ENCODE data around the gene ZNF275. TPM values are rescaled to one million over a fixed set of nuclear protein-coding genes. Genes with fewer than 3 reads are reported as not detected.
"Not testable (repeated sequence)": the region's sequence is repeated elsewhere in the genome, so short reads cannot be mapped to it uniquely, and the experiment has no call there.

The ZNF275 gene
- total RNA-seq (10 to 100 TPM; 13.7 to 14.1 TPM), polyA plus RNA-seq (ENCODE audit: insufficient read length in 2 of 2) (10 to 100 TPM; 22.8 to 26.2 TPM)
- long read RNA-seq, donor 1, full-length matches to known transcripts = 3 of 3 reads
- long read RNA-seq, donor 1, partial matches to known transcripts = 0 of 3 reads
- long read RNA-seq, donor 1, other reads (novel, unspliced or antisense) = 0 of 3 reads
- long read RNA-seq, donor 2, full-length matches to known transcripts = 2 of 2 reads
- long read RNA-seq, donor 2, partial matches to known transcripts = 0 of 2 reads
- long read RNA-seq, donor 2, other reads (novel, unspliced or antisense) = 0 of 2 reads
- long read RNA-seq, donor 3, full-length matches to known transcripts = 4 of 4 reads
- long read RNA-seq, donor 3, partial matches to known transcripts = 0 of 4 reads
- long read RNA-seq, donor 3, other reads (novel, unspliced or antisense) = 0 of 4 reads
- long read RNA-seq, donor 4, full-length matches to known transcripts = 3 of 3 reads
- long read RNA-seq, donor 4, partial matches to known transcripts = 0 of 3 reads
- long read RNA-seq, donor 4, other reads (novel, unspliced or antisense) = 0 of 3 reads

GRCh38 chrX:153333821-153334653 is at the start of gene ZNF275:
ZNF275 (plus strand) TSS chrX:153334153; CDS start chrX:153336680, 2,527 bp downstream.
- Histone ChIP-seq H3K9me3 (ENCODE audit: control insufficient read depth, insufficient read depth, low read length) (no peaks in the 10 kb centered on the region), H3K4me3 (ENCODE audit: low read depth, low read length) (peak within 1 kb of the TSS; percentile 57), H3K36me3 (ENCODE audit: control insufficient read depth, insufficient read depth, low read length) (no peaks in the 10 kb centered on the region), H3K27me3 (ENCODE audit: control insufficient read depth, insufficient read depth, low read length) (no peaks in the 10 kb centered on the region), H3K27ac (ENCODE audit: low read depth, low read length) (peak within 1 kb of the TSS; percentile 40), H3K4me1 (ENCODE audit: control insufficient read depth, insufficient read depth, low read length) (peaks cover 11% of the 10 kb centered on the region)
- peak; percentile 31 to 93 (median 64) for DNase-seq (ENCODE audit: low read depth in 4 of 6, low spot score in 6 of 6)
- 21% methylated on average over 78 of the region's 86 CpGs for WGBS (ENCODE audit: insufficient coverage)

- H3K36me3 ChIP-seq (ENCODE audit: control insufficient read depth, insufficient read depth, low read length); H3K9me3 ChIP-seq (ENCODE audit: control insufficient read depth, insufficient read depth, low read length); H3K4me3 ChIP-seq (ENCODE audit: low read depth, low read length); H3K27ac ChIP-seq (ENCODE audit: low read depth, low read length); H3K27me3 ChIP-seq (ENCODE audit: control insufficient read depth, insufficient read depth, low read length); DNase-seq (ENCODE audit: low read depth in 4 of 6, low spot score in 6 of 6); H3K4me1 ChIP-seq (ENCODE audit: control insufficient read depth, insufficient read depth, low read length): not testable (repeated sequence)
- WGBS (ENCODE audit: insufficient coverage) = no CpG with 5 or more reads among the region's 8 CpGs
Measured at GRCh38 chrX:153285678-153286077, 48.3 kb upstream of the ZNF275 start.

GRCh38 chrX:153288807-153289206 is 45.1 kb upstream of the ZNF275 start:
- WGBS (ENCODE audit: insufficient coverage) = no CpG with 5 or more reads among the region's 2 CpGs
- not testable (repeated sequence) for H3K27ac ChIP-seq (ENCODE audit: low read depth, low read length); H3K9me3 ChIP-seq (ENCODE audit: control insufficient read depth, insufficient read depth, low read length); H3K4me1 ChIP-seq (ENCODE audit: control insufficient read depth, insufficient read depth, low read length); DNase-seq (ENCODE audit: low read depth in 4 of 6, low spot score in 6 of 6); H3K4me3 ChIP-seq (ENCODE audit: low read depth, low read length); H3K27me3 ChIP-seq (ENCODE audit: control insufficient read depth, insufficient read depth, low read length); H3K36me3 ChIP-seq (ENCODE audit: control insufficient read depth, insufficient read depth, low read length)

GRCh38 chrX:153293485-153294071 is 40.4 kb upstream of the ZNF275 start:
- H3K27me3 ChIP-seq (ENCODE audit: control insufficient read depth, insufficient read depth, low read length); H3K4me3 ChIP-seq (ENCODE audit: low read depth, low read length); DNase-seq (ENCODE audit: low read depth in 4 of 6, low spot score in 6 of 6); H3K9me3 ChIP-seq (ENCODE audit: control insufficient read depth, insufficient read depth, low read length); H3K27ac ChIP-seq (ENCODE audit: low read depth, low read length); H3K4me1 ChIP-seq (ENCODE audit: control insufficient read depth, insufficient read depth, low read length); H3K36me3 ChIP-seq (ENCODE audit: control insufficient read depth, insufficient read depth, low read length): not testable (repeated sequence)
- no CpG with 5 or more reads among the region's 8 CpGs for WGBS (ENCODE audit: insufficient coverage)

- no peak overlapping the region for H3K27ac ChIP-seq (ENCODE audit: low read depth, low read length)
- H3K4me1 ChIP-seq (ENCODE audit: control insufficient read depth, insufficient read depth, low read length) = no peaks in the 10 kb centered on the region
- no peaks in the 10 kb centered on the region for H3K27me3 ChIP-seq (ENCODE audit: control insufficient read depth, insufficient read depth, low read length)
- no peaks in the 10 kb centered on the region for H3K36me3 ChIP-seq (ENCODE audit: control insufficient read depth, insufficient read depth, low read length)
- WGBS (ENCODE audit: insufficient coverage) = 6% methylated on average over 1 of the region's 1 CpG
- DNase-seq (ENCODE audit: low read depth in 4 of 6, low spot score in 6 of 6) = no peak
- no peak overlapping the region for H3K4me3 ChIP-seq (ENCODE audit: low read depth, low read length)
- H3K9me3 ChIP-seq (ENCODE audit: control insufficient read depth, insufficient read depth, low read length) = peaks cover 1% of the 10 kb centered on the region
Measured at GRCh38 chrX:153297376-153297775, 36.6 kb upstream of the ZNF275 start.

- Histone ChIP-seq H3K27ac (ENCODE audit: low read depth, low read length) (no peak overlapping the region), H3K9me3 (ENCODE audit: control insufficient read depth, insufficient read depth, low read length) (no peaks in the 10 kb centered on the region), H3K4me1 (ENCODE audit: control insufficient read depth, insufficient read depth, low read length) (no peaks in the 10 kb centered on the region), H3K36me3 (ENCODE audit: control insufficient read depth, insufficient read depth, low read length) (no peaks in the 10 kb centered on the region), H3K27me3 (ENCODE audit: control insufficient read depth, insufficient read depth, low read length) (no peaks in the 10 kb centered on the region), H3K4me3 (ENCODE audit: low read depth, low read length) (no peak overlapping the region)
- DNase-seq (ENCODE audit: low read depth in 4 of 6, low spot score in 6 of 6) = no peak
- WGBS (ENCODE audit: insufficient coverage) = 62% methylated on average over 3 of the region's 5 CpGs
Measured at GRCh38 chrX:153299855-153300254, 34.1 kb upstream of the ZNF275 start.

DNA sequence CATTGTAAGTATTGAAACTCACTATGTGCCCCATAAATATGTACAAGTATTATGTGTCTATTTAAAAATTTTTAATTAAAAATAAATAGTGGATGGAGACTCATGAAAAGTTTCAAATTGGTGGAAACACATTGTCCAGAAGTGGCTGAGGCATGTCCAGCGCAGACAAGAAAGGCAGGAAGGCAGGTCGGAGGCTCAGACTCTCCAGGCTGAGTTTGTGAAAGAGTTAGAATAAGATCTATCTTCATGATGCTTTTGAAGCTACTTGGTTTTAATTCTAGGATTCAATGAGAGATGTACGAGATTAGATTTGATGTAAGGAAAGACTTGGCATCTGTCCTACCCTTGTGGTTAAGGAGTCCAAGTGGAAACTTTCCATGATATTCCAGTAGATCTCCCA is 32.2 kb upstream of the ZNF275 start:
- Histone ChIP-seq H3K36me3 (ENCODE audit: control insufficient read depth, insufficient read depth, low read length) (no peaks in the 10 kb centered on the region), H3K9me3 (ENCODE audit: control insufficient read depth, insufficient read depth, low read length) (no peaks in the 10 kb centered on the region), H3K27me3 (ENCODE audit: control insufficient read depth, insufficient read depth, low read length) (no peaks in the 10 kb centered on the region), H3K4me1 (ENCODE audit: control insufficient read depth, insufficient read depth, low read length) (no peaks in the 10 kb centered on the region), H3K27ac (ENCODE audit: low read depth, low read length) (no peak overlapping the region), H3K4me3 (ENCODE audit: low read depth, low read length) (no peak overlapping the region)
- no peak for DNase-seq (ENCODE audit: low read depth in 4 of 6, low spot score in 6 of 6)
- 75% methylated on average over 3 of the region's 3 CpGs for WGBS (ENCODE audit: insufficient coverage)

GRCh38 chrX:153302796-153303195 is 31.2 kb upstream of the ZNF275 start:
- Histone ChIP-seq H3K36me3 (ENCODE audit: control insufficient read depth, insufficient read depth, low read length) (no peaks in the 10 kb centered on the region), H3K27me3 (ENCODE audit: control insufficient read depth, insufficient read depth, low read length) (no peaks in the 10 kb centered on the region), H3K4me1 (ENCODE audit: control insufficient read depth, insufficient read depth, low read length) (no peaks in the 10 kb centered on the region), H3K9me3 (ENCODE audit: control insufficient read depth, insufficient read depth, low read length) (no peaks in the 10 kb centered on the region), H3K27ac (ENCODE audit: low read depth, low read length) (no peak overlapping the region), H3K4me3 (ENCODE audit: low read depth, low read length) (no peak overlapping the region)
- DNase-seq (ENCODE audit: low read depth in 4 of 6, low spot score in 6 of 6) = no peak
- whole genome bisulfite sequencing (ENCODE audit: insufficient coverage) = 61% methylated on average over 4 of the region's 4 CpGs
